GM12892 (cell line): ENCODE measurements around the gene RAB29.

Experiments used
- POLR2A ChIP-seq: IDR thresholded peaks from 2 replicates; pipeline ENCODE4 v1.6.1; 2011; ENCODE audit warnings: low read depth, low read length, control low read depth
- POLR2AphosphoS5 ChIP-seq: IDR thresholded peaks from 2 replicates; pipeline ENCODE4 v1.6.1; 2011; ENCODE audit warnings: low read depth, low read length, control low read depth
- TAF1 ChIP-seq: IDR thresholded peaks from 2 replicates; pipeline ENCODE4 v1.6.1; 2011; ENCODE audit warnings: low read depth, mild to moderate bottlenecking, control low read depth, low read length, borderline replicate concordance

- TF ChIP-seq POLR2A (no peak), POLR2AphosphoS5 (no peak), TAF1 (no peak)
Measured at GRCh38 chr1:205766570-205766969, 8.7 kb downstream of the RAB29 start.
